ENCODE data around the gene HJV. TPM values are rescaled to one million over a fixed set of nuclear protein-coding genes. Genes with fewer than 3 reads are reported as not detected.
A peak's percentile ranks its signal among the peaks of the same experiment; 100 is the strongest.

Gene HJV
- total RNA-seq, 1 experiment from 2014 or later = not detected

DNA sequence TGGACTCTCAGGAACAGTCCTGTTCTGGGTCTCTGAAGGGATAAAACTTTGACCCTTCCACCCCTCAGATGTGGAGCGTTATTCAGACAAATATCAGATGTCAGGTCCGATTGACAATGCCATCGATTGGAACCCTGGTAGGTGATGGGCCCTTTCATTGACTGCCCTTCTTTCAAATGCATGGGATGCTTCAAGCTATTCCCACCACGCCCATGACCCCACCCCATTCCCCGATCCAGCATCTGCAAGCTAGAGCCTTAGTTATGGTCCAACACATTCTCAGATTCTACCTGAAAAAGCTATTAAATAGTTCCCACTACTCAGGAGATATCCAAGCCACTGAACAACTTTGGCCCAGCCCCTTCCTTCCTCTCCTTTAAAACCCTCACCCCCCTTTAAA lies 44.5 kb downstream of the HJV start:
- no peaks in the 10 kb centered on the region for H3K9me3 Mint-ChIP-seq
- Histone ChIP-seq H3K4me2 (ENCODE audit: insufficient read depth, insufficient read length, low read length) (no peak overlapping the region), H3T11ph (ENCODE audit: low read length) (no peak overlapping the region), H3K79me2 (ENCODE audit: insufficient read depth, low read length) (no peaks in the 10 kb centered on the region), H3K23ac (ENCODE audit: insufficient read length, low read depth, low read length) (no peak overlapping the region), H2BK5ac (ENCODE audit: insufficient read length, low read length) (no peak overlapping the region), H3K4ac (ENCODE audit: low read depth, low read length) (no peak overlapping the region), H3K9ac (ENCODE audit: extremely low read depth, insufficient read length, low read length) (no peak overlapping the region), H4K91ac (ENCODE audit: insufficient read length, low read depth, low read length) (no peak overlapping the region), H3K27me3 (ENCODE audit: insufficient read depth, low read length) (no peaks in the 10 kb centered on the region), H2BK12ac (ENCODE audit: insufficient read length, low read depth, low read length) (no peak overlapping the region), H4K5ac (ENCODE audit: insufficient read length, low read depth, low read length) (no peak overlapping the region), H3K56ac (ENCODE audit: insufficient read length, low read depth, low read length) (no peak overlapping the region), H3K18ac (ENCODE audit: insufficient read length, low read depth, low read length) (no peak overlapping the region), H3K9me3 (ENCODE audit: control insufficient read depth, low read depth, low read length) (no peaks in the 10 kb centered on the region), H3K23me2 (ENCODE audit: insufficient read length, low read depth, low read length, poor library complexity, severe bottlenecking) (no peaks in the 10 kb centered on the region), H3K79me1 (ENCODE audit: insufficient read depth, low read depth, low read length, poor library complexity, severe bottlenecking) (no peaks in the 10 kb centered on the region), H3K14ac (ENCODE audit: insufficient read depth, low read length) (no peak overlapping the region), H4K20me1 (ENCODE audit: control insufficient read depth, insufficient read depth, insufficient read length) (no peaks in the 10 kb centered on the region), H2AFZ (ENCODE audit: low read length) (no peak overlapping the region), H3K27ac (ENCODE audit: insufficient read length, low read depth, low read length) (no peak overlapping the region), H2AK5ac (ENCODE audit: insufficient read length, low read length) (no peak overlapping the region), H2BK15ac (ENCODE audit: low read depth, low read length) (no peak overlapping the region), H2BK120ac (ENCODE audit: low read depth, low read length, poor library complexity, severe bottlenecking) (no peak overlapping the region), H4K8ac (replicated peaks; ENCODE audit: insufficient read length, low read depth, low read length) (no peak overlapping the region), H2BK20ac (ENCODE audit: low read depth, low read length, poor library complexity, severe bottlenecking) (no peak overlapping the region), H3K4me1 (ENCODE audit: insufficient read depth, low read length) (peaks cover 7% of the 10 kb centered on the region)
- H3K4me3 Mint-ChIP-seq = peak overlapping the region; percentile 25 to 43; a peak in 2 of 5 replicates
- DNase-seq = no peak
- H3K36me3 Mint-ChIP-seq (ENCODE audit: insufficient read depth in 1 of 3, low read depth in 3 of 3) = no peaks in the 10 kb centered on the region
- peaks cover 1% of the 10 kb centered on the region; the same call in 1 of the 2 replicates for H3K27me3 Mint-ChIP-seq (ENCODE audit: low read depth)
- no CpG with 5 or more reads among the region's 5 CpGs for WGBS (ENCODE audit: extremely low coverage, insufficient read length, low lambda C conversion rate)
- TF ChIP-seq, protein P1, sequence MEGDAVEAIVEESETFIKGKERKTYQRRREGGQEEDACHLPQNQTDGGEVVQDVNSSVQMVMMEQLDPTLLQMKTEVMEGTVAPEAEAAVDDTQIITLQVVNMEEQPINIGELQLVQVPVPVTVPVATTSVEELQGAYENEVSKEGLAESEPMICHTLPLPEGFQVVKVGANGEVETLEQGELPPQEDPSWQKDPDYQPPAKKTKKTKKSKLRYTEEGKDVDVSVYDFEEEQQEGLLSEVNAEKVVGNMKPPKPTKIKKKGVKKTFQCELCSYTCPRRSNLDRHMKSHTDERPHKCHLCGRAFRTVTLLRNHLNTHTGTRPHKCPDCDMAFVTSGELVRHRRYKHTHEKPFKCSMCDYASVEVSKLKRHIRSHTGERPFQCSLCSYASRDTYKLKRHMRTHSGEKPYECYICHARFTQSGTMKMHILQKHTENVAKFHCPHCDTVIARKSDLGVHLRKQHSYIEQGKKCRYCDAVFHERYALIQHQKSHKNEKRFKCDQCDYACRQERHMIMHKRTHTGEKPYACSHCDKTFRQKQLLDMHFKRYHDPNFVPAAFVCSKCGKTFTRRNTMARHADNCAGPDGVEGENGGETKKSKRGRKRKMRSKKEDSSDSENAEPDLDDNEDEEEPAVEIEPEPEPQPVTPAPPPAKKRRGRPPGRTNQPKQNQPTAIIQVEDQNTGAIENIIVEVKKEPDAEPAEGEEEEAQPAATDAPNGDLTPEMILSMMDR (conservative IDR thresholded peaks at IDR 0.05) = no peak
- H3K4me1 Mint-ChIP-seq = peaks cover 2 to 12% of the 10 kb centered on the region in 2 experiments
- H3K27ac Mint-ChIP-seq = 0 out of 7 replicates have a peak overlapping the region, but pooled peaks of 1 of the 3 experiments have one; percentile 31

Measured in H9 (cell line).